Dermis microvascular lymphatic vessel endothelial cell (primary cell): ENCODE results near the gene PSMD14. TPM values are rescaled to one million over a fixed set of nuclear protein-coding genes. Genes with fewer than 3 reads are reported as not detected.

Experiments used
- DNase-seq, 2 donors: peaks; one replicate each; pipeline versions ENCODE4 v3.0.0 to v3.0.0-alpha.2; 2010; ENCODE audit warnings: low read depth in 2 of 2
- total RNA-seq: library from RNA; depleted of rRNA; stranded (reverse); fragments of >200 nt; gene quantifications from 2 replicates; pipeline ENCODE4 v1.2.1, GENCODE V29; 2014

PSMD14 gene
- total RNA-seq, 1 donor from 2014 or later, result 79.3 TPM

- no peak for DNase-seq
Observed at GRCh38 chr2:161445097-161445496, 136.9 kb downstream of the PSMD14 start.

- DNase-seq, result no peak
Observed at GRCh38 chr2:161448431-161448830, 140.2 kb downstream of the PSMD14 start.

Other genes starting within 250 kb of the PSMD14 start
- 57.0 and 69.9 TPM in 2 replicates for gene TANK, start 148.0 kb upstream of the PSMD14 start, total RNA-seq
- under 0.01 TPM in 2 replicates for gene TBR1, start 107.9 kb downstream of the PSMD14 start, total RNA-seq